Hepatocyte (in vitro differentiated cells): ENCODE results near the gene MYL3. TPM values are rescaled to one million over a fixed set of nuclear protein-coding genes. Genes with fewer than 3 reads are reported as not detected.

Experiments
- DNase-seq: peaks from one replicate; pipeline ENCODE4 v3.0.0-alpha.2; 2016; ENCODE audit warnings: low spot score
- H2AFZ ChIP-seq: fragments of 200-600 bp; sonication (generic); 2 replicates; pipeline ENCODE4 v1.6.0; 2016; ENCODE audit warnings: antibody characterized with exemption, mild to moderate bottlenecking
- H3K27ac ChIP-seq: fragments of 200-600 bp; sonication (generic); 2 replicates; pipeline ENCODE4 v1.5.1; 2016; ENCODE audit warnings: mild to moderate bottlenecking
- H3K27me3 ChIP-seq: fragments of 200-600 bp; sonication (generic); 2 replicates; pipeline ENCODE4 v1.6.1; 2016
- H3K36me3 ChIP-seq: fragments of 200-600 bp; sonication (generic); replicated peaks from 2 replicates; pipeline ENCODE4 v1.5.1; 2016; ENCODE audit warnings: low read depth; ENCODE audit not compliant: insufficient read depth
- H3K4me1 ChIP-seq: fragments of 200-600 bp; sonication (generic); 2 replicates; pipeline ENCODE4 v1.5.1; 2016; ENCODE audit warnings: mild to moderate bottlenecking, moderate library complexity; ENCODE audit not compliant: insufficient read depth
- H3K4me2 ChIP-seq: fragments of 200-600 bp; sonication (generic); 2 replicates; pipeline ENCODE4 v1.6.0; 2016
- H3K4me3 ChIP-seq: fragments of 200-600 bp; sonication (generic); 2 replicates; pipeline ENCODE4 v1.5.1; 2016; ENCODE audit warnings: mild to moderate bottlenecking
- H3K79me2 ChIP-seq: fragments of 200-600 bp; sonication (generic); 2 replicates; pipeline ENCODE4 v1.6.0; 2017; ENCODE audit warnings: mild to moderate bottlenecking
- H3K9me2 ChIP-seq: fragments of 200-600 bp; sonication (generic); replicated peaks from 2 replicates; pipeline ENCODE4 v1.6.0; 2017; ENCODE audit warnings: mild to moderate bottlenecking; ENCODE audit not compliant: insufficient read depth
- H3K9me3 ChIP-seq: fragments of 200-600 bp; sonication (generic); 2 replicates; pipeline ENCODE4 v1.5.1; 2016; ENCODE audit warnings: low read depth, mild to moderate bottlenecking
- H4K20me1 ChIP-seq: fragments of 200-600 bp; sonication (generic); 2 replicates; pipeline ENCODE4 v1.6.0; 2016; ENCODE audit warnings: mild to moderate bottlenecking; ENCODE audit not compliant: insufficient read depth, poor library complexity, severe bottlenecking
- EZH2 ChIP-seq: fragments of 200-600 bp; sonication (generic); IDR thresholded peaks from 2 replicates; pipeline ENCODE4 v1.6.1; 2016; ENCODE audit warnings: antibody characterized with exemption, mild to moderate bottlenecking, borderline replicate concordance
- EZH2phosphoT487 ChIP-seq: fragments of 200-600 bp; sonication (generic); IDR thresholded peaks from one replicate; pipeline ENCODE4 v1.6.1; 2018; ENCODE audit warnings: antibody characterized with exemption, mild to moderate bottlenecking, low read depth, moderate library complexity; ENCODE audit not compliant: unreplicated experiment, severe bottlenecking
- WGBS: methylation state at CpG from one replicate; pipeline ENCODE4 v1.1.6; 2016; ENCODE audit warnings: low lambda C conversion rate; ENCODE audit errors: missing lambda C conversion rate; 5-methylcytosine and 5-hydroxymethylcytosine counted together
- polyA plus RNA-seq: library from polyadenylated mRNA; unstranded; fragments of >200 nt; fragmentation: Nextera tagmentation; extraction: Ambion mirVana; gene quantifications from 2 replicates; pipeline ENCODE4 v1.2.1, GENCODE V29; 2016
- total RNA-seq: library from RNA; depleted of rRNA; stranded (reverse); fragments of >200 nt; gene quantifications from 2 replicates; pipeline ENCODE4 v1.2.3, GENCODE V29; 2014
- TF ChIP-seq, protein P1 (sequence below): fragments of 200-600 bp; sonication (generic); IDR thresholded peaks from 2 replicates; pipeline ENCODE4 v1.5.1; 2016; ENCODE audit warnings: antibody characterized with exemption, mild to moderate bottlenecking; ENCODE audit not compliant: poor library complexity

MYL3 gene
- total and polyA plus RNA-seq, 2 experiments from 2014 or later, result 9.5 to 9.7 TPM

DNA sequence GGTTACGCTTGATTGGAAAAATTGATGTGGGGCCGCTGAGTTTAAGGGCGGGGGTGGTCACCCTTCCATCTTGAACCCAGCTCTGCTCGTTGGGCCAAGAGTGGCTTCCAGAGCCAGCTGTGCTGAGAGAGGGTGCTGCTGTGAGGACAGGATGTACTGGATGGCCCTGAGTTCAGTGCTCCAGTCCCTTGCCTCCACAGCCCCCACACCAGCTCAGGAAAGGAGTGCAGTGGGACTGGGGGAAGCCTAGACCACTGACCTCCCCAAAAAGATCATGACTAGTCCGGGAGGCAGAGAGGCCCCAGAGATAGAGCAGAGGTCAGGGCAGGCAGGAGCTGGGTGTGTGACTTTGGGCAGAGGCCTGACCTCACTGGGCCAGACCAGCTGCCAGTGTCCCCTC, 10.3 kb upstream of the MYL3 start:
- 88% methylated on average over 5 of the region's 5 CpGs for WGBS
- no peak for DNase-seq
- Histone ChIP-seq H3K4me3 (no peak overlapping the region), H3K9me2 (no peaks in the 10 kb centered on the region), H3K4me1 (peaks cover 55% of the 10 kb centered on the region), H2AFZ (no peak overlapping the region), H3K27ac (no peak overlapping the region), H3K4me2 (no peak overlapping the region), H3K36me3 (no peaks in the 10 kb centered on the region), H3K9me3 (no peaks in the 10 kb centered on the region), H4K20me1 (no peaks in the 10 kb centered on the region), H3K27me3 (no peaks in the 10 kb centered on the region), H3K79me2 (no peaks in the 10 kb centered on the region)
- TF ChIP-seq EZH2phosphoT487 (no peak), EZH2 (no peak)
- TF ChIP-seq, protein P1, sequence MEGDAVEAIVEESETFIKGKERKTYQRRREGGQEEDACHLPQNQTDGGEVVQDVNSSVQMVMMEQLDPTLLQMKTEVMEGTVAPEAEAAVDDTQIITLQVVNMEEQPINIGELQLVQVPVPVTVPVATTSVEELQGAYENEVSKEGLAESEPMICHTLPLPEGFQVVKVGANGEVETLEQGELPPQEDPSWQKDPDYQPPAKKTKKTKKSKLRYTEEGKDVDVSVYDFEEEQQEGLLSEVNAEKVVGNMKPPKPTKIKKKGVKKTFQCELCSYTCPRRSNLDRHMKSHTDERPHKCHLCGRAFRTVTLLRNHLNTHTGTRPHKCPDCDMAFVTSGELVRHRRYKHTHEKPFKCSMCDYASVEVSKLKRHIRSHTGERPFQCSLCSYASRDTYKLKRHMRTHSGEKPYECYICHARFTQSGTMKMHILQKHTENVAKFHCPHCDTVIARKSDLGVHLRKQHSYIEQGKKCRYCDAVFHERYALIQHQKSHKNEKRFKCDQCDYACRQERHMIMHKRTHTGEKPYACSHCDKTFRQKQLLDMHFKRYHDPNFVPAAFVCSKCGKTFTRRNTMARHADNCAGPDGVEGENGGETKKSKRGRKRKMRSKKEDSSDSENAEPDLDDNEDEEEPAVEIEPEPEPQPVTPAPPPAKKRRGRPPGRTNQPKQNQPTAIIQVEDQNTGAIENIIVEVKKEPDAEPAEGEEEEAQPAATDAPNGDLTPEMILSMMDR, result no peak

DNA sequence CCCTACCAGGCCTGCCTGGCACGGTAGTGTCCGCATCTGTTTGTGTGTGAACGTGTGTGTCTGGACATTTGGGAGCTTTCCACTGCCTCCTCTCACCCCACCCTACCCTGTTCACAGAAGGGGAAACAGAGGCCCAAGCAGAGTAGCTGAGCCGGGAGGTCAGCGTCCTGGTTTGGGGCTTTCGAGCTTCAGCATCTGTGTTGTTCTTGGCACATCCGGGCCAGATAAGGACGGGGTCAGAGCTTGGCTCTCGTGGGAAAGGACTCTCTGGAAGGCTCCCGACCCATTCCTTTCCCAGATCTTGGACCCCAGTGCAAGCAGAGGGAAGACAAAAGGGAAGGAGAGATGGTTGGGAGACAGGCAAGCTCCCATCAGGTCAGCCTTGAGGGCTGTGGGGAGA, 8.0 kb upstream of the MYL3 start:
- TF ChIP-seq EZH2 (no peak), EZH2phosphoT487 (no peak)
- TF ChIP-seq, protein P1, result no peak
- 79% methylated on average over 10 of the region's 10 CpGs for WGBS

DNA sequence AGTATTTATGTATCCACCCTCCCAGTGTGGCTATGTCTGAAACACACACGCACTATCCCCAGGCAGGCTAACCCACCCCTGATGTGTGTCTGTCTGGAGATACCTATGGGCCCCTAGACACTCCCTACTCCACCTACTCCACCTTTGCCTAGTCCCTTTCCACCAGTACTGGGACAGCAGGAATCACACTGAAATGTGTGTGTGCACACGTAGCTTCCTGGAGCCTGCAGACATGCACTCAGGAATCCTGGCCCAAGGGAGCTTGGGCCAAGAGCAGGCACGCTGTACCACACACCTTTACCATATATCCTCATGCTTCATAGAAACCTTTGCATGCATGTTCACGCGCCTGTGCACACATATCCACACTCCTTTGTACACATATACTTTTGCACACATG, 7.4 kb upstream of the MYL3 start:
- H3K27me3 ChIP-seq, result no peaks in the 10 kb centered on the region
- no peaks in the 10 kb centered on the region for H3K9me2 ChIP-seq
- H3K4me3 ChIP-seq, result no peak overlapping the region
- no peaks in the 10 kb centered on the region for H3K79me2 ChIP-seq
- no peaks in the 10 kb centered on the region for H4K20me1 ChIP-seq
- H3K9me3 ChIP-seq, result no peaks in the 10 kb centered on the region
- no peak overlapping the region for H2AFZ ChIP-seq
- DNase-seq, result no peak
- H3K36me3 ChIP-seq, result no peaks in the 10 kb centered on the region
- TF ChIP-seq EZH2phosphoT487 (no peak), EZH2 (no peak)
- TF ChIP-seq, protein P1, result no peak
- peaks cover 36% of the 10 kb centered on the region for H3K4me1 ChIP-seq
- H3K4me2 ChIP-seq, result no peak overlapping the region
- H3K27ac ChIP-seq, result no peak overlapping the region
- WGBS, result 91% methylated on average over 5 of the region's 5 CpGs

More for the DNA sequence above, 8.0 kb upstream of the MYL3 start:
- DNase-seq, result no peak
- H3K4me3 ChIP-seq, result no peak overlapping the region
- peaks cover 38% of the 10 kb centered on the region for H3K4me1 ChIP-seq
- H3K9me3 ChIP-seq, result no peaks in the 10 kb centered on the region
- no peaks in the 10 kb centered on the region for H4K20me1 ChIP-seq
- H3K9me2 ChIP-seq, result no peaks in the 10 kb centered on the region
- no peak overlapping the region for H3K27ac ChIP-seq
- no peaks in the 10 kb centered on the region for H3K36me3 ChIP-seq
- H3K27me3 ChIP-seq, result no peaks in the 10 kb centered on the region
- no peaks in the 10 kb centered on the region for H3K79me2 ChIP-seq
- no peak overlapping the region for H3K4me2 ChIP-seq
- no peak overlapping the region for H2AFZ ChIP-seq

DNA sequence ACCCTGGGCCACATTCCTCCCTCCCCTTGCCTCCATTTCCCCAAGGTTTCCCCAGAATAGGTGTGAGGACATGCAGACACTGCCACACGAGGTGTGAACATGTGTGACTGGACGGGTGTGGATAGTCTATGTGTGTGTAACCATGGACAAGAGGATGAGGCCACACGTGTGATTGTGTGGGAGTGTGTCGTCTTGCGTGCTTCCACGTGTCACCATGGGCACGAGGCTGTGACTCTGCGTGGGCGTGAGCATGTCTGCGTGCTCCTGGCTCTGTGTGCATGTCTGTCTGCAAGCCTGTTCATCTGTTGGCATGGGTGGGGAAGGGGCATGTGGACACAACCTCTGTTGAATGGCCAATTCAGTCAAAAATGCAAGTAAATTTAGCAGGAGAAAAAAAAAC, 6.2 kb upstream of the MYL3 start:
- H3K36me3 ChIP-seq, result no peaks in the 10 kb centered on the region
- H3K9me3 ChIP-seq, result no peaks in the 10 kb centered on the region
- peaks cover 37% of the 10 kb centered on the region for H3K4me1 ChIP-seq
- no peaks in the 10 kb centered on the region for H3K79me2 ChIP-seq
- no peak overlapping the region for H3K4me2 ChIP-seq
- TF ChIP-seq EZH2phosphoT487 (no peak), EZH2 (no peak)
- TF ChIP-seq, protein P1, result no peak
- 92% methylated on average over 10 of the region's 10 CpGs for WGBS
- no peak overlapping the region for H3K4me3 ChIP-seq
- H3K27me3 ChIP-seq, result no peaks in the 10 kb centered on the region
- H2AFZ ChIP-seq, result no peak overlapping the region
- DNase-seq, result no peak
- no peaks in the 10 kb centered on the region for H4K20me1 ChIP-seq
- H3K9me2 ChIP-seq, result no peaks in the 10 kb centered on the region
- no peak overlapping the region for H3K27ac ChIP-seq
